Adrenal gland (tissue), 12 donors: ENCODE results near the gene PRSS38. TPM values are rescaled to one million over a fixed set of nuclear protein-coding genes. Genes with fewer than 3 reads are reported as not detected.

Source experiments
- DNase-seq, 7 donors: peaks; one replicate each; pipeline ENCODE4 v3.0.0-alpha.2; 2019 to 2020
- H3K27ac ChIP-seq, 5 donors: fragments of 200-600 bp; sonication (generic) in 4 of 5; 1 replicate in 3 of 5; 2 replicates in 2 of 5; pipeline versions ENCODE4 v1.5.1 to v1.8.0; 2016 to 2020; ENCODE audit warnings: mild to moderate bottlenecking in 1 of 5
- H3K27me3 ChIP-seq: fragments of 200-600 bp; 2 replicates; pipeline ENCODE4 v1.8.0; 2021
- H3K36me3 ChIP-seq, 2 donors: fragments of 200-600 bp; replicated peaks in 1 of 2; 1 replicate in 1 of 2; 2 replicates in 1 of 2; pipeline versions ENCODE4 v1.5.1 to v1.8.0; 2018 to 2022
- H3K4me1 ChIP-seq, 2 donors: fragments of 200-600 bp; replicated peaks in 1 of 2; 1 replicate in 1 of 2; 2 replicates in 1 of 2; pipeline versions ENCODE4 v1.5.1 to v1.8.0; 2018 to 2021
- H3K4me3 ChIP-seq, 4 donors: fragments of 200-600 bp; sonication (generic) in 3 of 4; one replicate each; pipeline ENCODE4 v1.5.1; 2016 to 2018
- H3K9me3 ChIP-seq, 3 donors: fragments of 200-600 bp; sonication (generic) in 1 of 3; replicated peaks in 1 of 3; 1 replicate in 2 of 3; 2 replicates in 1 of 3; pipeline versions ENCODE4 v1.5.1 to v1.8.0; 2016 to 2021
- POLR2A ChIP-seq, 2 donors: fragments of 450-650 bp; IDR thresholded peaks; one replicate each; pipeline ENCODE4 v1.6.1; 2017; ENCODE audit warnings: antibody characterized with exemption in 2 of 2, mild to moderate bottlenecking in 2 of 2, moderate library complexity in 1 of 2
- WGBS, 4 donors: extraction: QIAGEN DNeasy Blood & Tissue Kit in 2 of 4; methylation state at CpG; one replicate each; pipeline versions ENCODE4 v1.1.5 to v1.1.7; 2013 to 2017; 5-methylcytosine and 5-hydroxymethylcytosine counted together
- intact Hi-C, 2 donors: fragments of 100-400 bp; cut with DNase I; formaldehyde crosslinking; loops; one replicate each; pipeline versions ENCODE4 v1.14.1 to v1.15.0; 2022 to 2023
- polyA plus RNA-seq, 3 donors: library from polyadenylated mRNA; stranded (reverse); fragments of 200-250 nt in 2 of 3; fragments of 350-450 nt in 1 of 3; fragmentation: Illumina TruSeq in 1 of 3; extraction: RNeasy Lipid Tissue Mini Kit (QIAGEN cat#74804) in 1 of 3; gene quantifications; one replicate each; pipeline ENCODE4 v1.2.3, GENCODE V29; 2013 to 2014
- total RNA-seq, 9 donors: library from RNA; depleted of rRNA in 4 of 9; stranded (reverse); fragments of >200 nt in 4 of 9; fragments of 120-200 nt in 1 of 9; fragmentation: NEBNext Ultra II Directional in 1 of 9; extraction: Animal tissue kit (Norgen Biotek cat#: 25700) in 1 of 9; gene quantifications; one replicate each; pipeline versions ENCODE4 v1.1.0 to v1.2.4, GENCODE V29; 2013 to 2023
- TF ChIP-seq, protein P1 (sequence below), 6 experiments: fragments of 450-650 bp in 4 of 6; fragments of 200-600 bp in 2 of 6; sonication (generic) in 1 of 6; IDR thresholded peaks; 1 replicate in 5 of 6; 2 replicates in 1 of 6; pipeline versions ENCODE4 v1.5.1 to v1.8.0; 2016 to 2021; ENCODE audit warnings: antibody characterized with exemption in 6 of 6, mild to moderate bottlenecking in 2 of 6, moderate library complexity in 1 of 6
- donor health status: healthy with polysubstance abuse.
- donor health status: Bipolar disorder and iron deficiency.
- donor health status: DM: yes; HTN: yes; CAD: no.
- donor health status: DM: no; HTN: no; CAD: no.
- donor health status: DM: no; HTN: no; CAD: no.
- donor health status: DM: yes; HTN: yes; CAD: no.

Gene PRSS38
- total and polyA plus RNA-seq, 12 donors = not detected

DNA sequence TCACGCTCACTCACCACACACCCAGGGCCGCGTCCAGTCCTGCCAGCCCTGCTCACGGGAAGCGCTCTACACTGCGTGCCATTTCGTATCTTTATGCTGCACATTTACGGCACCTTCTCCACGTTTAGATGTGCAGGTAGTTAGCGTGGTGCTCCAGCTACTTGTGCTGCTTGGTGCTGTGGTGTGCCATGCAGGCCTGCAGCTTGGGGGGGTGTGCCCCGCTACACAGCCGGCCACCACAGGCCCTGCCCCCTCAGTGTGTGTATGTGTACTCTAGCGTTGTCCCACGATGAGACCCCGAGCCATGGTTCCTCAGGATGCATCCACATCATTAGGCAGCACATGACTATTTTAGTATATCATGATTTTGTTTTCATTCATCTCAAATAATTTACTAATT, 41.9 kb upstream of the PRSS38 start:
- Histone ChIP-seq H3K36me3 (peaks cover 0 to 25% of the 10 kb centered on the region in 2 donors), H3K27me3 (no peaks in the 10 kb centered on the region), H3K27ac (no peak overlapping the region), H3K4me3 (no peak overlapping the region), H3K9me3 (no peaks in the 10 kb centered on the region), H3K4me1 (no peaks in the 10 kb centered on the region)
- TF ChIP-seq, protein P1, sequence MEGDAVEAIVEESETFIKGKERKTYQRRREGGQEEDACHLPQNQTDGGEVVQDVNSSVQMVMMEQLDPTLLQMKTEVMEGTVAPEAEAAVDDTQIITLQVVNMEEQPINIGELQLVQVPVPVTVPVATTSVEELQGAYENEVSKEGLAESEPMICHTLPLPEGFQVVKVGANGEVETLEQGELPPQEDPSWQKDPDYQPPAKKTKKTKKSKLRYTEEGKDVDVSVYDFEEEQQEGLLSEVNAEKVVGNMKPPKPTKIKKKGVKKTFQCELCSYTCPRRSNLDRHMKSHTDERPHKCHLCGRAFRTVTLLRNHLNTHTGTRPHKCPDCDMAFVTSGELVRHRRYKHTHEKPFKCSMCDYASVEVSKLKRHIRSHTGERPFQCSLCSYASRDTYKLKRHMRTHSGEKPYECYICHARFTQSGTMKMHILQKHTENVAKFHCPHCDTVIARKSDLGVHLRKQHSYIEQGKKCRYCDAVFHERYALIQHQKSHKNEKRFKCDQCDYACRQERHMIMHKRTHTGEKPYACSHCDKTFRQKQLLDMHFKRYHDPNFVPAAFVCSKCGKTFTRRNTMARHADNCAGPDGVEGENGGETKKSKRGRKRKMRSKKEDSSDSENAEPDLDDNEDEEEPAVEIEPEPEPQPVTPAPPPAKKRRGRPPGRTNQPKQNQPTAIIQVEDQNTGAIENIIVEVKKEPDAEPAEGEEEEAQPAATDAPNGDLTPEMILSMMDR (IDR thresholded peaks at IDR 0.05) = no peak
- TF ChIP-seq POLR2A (IDR thresholded peaks at IDR 0.05) = no peak
- 89 to 96% (median 91%) methylated on average over 14 to 15 of the region's 15 CpGs for WGBS, 4 donors
- intact Hi-C loops = no loop called here
- DNase-seq = no peak

DNA sequence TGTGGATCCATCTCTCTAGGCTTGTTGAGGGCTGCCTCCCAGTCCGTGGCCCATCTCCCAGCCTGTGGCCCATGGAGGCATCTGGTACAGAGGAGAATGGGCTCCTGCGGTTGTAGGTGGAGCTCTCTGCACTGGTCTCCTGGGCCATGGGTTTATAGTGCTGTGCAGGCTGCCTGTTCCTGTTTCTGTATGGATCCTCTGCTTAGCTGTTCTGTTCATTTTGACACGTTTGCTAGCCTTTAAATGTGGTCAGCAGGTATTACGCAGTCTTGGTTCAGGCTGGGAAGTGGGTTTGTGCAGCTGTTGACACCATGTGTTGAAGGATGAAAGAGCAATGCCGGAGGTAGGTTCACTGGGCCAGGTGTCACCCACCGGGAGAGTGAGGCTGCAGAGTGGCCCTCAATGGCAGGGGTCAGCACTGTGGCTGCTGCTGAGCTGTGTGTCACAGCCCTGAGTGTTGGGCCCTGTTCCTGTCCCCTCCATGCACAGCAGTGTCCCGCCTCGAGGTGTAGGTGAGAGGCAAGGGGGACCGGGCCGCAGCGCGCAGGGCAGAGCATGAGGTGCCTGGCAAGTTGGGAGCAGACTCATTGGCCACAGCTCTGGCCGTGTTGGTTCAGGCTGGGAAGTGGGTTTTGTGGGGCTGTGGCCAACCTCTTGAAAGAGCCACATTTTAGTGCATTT, 41.3 kb upstream of the PRSS38 start:
- H3K9me3 ChIP-seq = no peaks in the 10 kb centered on the region
- H3K4me1 ChIP-seq = no peaks in the 10 kb centered on the region
- no peak overlapping the region for H3K27ac ChIP-seq
- intact Hi-C loops = no loop called here
- H3K27me3 ChIP-seq = no peaks in the 10 kb centered on the region
- peaks cover 0 to 19% of the 10 kb centered on the region in 2 donors for H3K36me3 ChIP-seq
- no peak for TF ChIP-seq POLR2A (IDR thresholded peaks at IDR 0.05)
- TF ChIP-seq, protein P1 (IDR thresholded peaks at IDR 0.05) = no peak
- WGBS, 4 donors = 87 to 96% (median 90%) methylated on average over 9 to 13 of the region's 13 CpGs
- H3K4me3 ChIP-seq = no peak overlapping the region
- DNase-seq = no peak

DNA sequence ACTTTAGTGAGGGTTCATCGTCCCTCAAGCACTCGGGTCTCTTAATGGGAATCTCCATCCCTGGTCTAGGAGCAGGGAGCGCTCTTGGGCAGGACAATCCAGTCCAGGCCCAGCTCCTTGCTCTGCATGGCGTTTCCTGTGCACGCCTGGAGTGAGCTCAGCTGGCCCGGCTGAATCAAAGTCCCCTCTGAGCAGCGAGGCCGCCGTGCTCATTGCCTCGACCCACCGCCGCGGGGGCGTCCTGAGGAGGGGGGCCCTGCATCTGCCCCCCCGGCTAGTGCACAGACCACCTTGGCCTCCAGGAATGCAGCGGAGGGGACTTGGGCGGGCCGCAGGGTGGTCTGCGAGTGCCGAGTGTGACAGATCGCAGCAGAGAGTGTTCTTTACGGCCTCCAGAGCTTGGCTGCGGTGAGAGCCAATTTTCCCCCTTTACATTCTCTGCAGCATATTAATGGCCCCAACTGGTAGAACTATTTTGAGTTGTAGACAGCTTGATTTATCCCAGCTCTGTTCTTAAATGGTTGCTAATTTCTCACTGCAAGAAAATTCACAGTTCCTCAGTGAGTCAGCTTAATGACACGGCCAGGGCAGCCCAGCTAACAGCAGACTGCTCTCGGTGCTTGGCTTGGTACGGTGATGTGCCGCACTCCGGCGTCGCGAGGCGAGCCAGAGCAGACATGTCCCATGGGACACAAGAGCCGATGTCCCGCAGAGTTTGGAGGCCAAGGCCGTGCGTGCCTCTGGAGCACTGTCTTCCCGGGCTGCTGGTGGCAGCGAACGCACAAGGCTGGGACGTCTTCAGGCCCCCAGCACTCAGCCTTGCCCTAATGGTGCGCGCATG, 40.4 kb upstream of the PRSS38 start:
- intact Hi-C loops = no loop called here
- H3K9me3 ChIP-seq = no peaks in the 10 kb centered on the region
- H3K4me3 ChIP-seq = no peak overlapping the region
- H3K27ac ChIP-seq = no peak overlapping the region
- no peaks in the 10 kb centered on the region for H3K4me1 ChIP-seq
- peaks cover 0 to 14% of the 10 kb centered on the region in 2 donors for H3K36me3 ChIP-seq
- DNase-seq = no peak
- 79 to 84% (median 80%) methylated on average over 28 to 42 of the region's 42 CpGs for WGBS, 4 donors
- TF ChIP-seq, protein P1 (IDR thresholded peaks at IDR 0.05) = no peak
- TF ChIP-seq POLR2A (IDR thresholded peaks at IDR 0.05) = no peak
- H3K27me3 ChIP-seq = no peaks in the 10 kb centered on the region

DNA sequence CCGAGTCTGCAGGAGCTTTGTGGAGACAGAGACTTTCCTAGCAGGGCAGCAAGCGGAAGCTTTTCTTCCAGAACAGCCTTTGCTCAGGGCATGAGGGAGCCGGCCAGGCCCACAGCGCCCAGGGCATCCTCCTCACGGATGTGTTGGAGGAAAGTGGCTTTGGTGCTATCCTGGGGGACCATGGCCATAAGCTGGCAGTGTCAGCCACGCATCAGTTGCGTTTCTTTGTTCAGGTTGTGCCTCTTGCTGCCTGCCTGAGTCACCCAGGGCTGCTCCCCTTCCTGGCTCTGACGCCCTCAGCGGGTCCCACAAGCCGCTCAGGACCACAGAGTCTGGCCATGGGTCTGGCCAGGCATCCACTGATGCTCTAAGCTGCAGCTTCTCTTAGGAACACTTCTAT, 39.6 kb upstream of the PRSS38 start:
- TF ChIP-seq, protein P1 (IDR thresholded peaks at IDR 0.05) = no peak
- TF ChIP-seq POLR2A (IDR thresholded peaks at IDR 0.05) = no peak
- no peak overlapping the region for H3K27ac ChIP-seq
- H3K9me3 ChIP-seq = no peaks in the 10 kb centered on the region
- DNase-seq = no peak
- H3K4me1 ChIP-seq = no peaks in the 10 kb centered on the region
- H3K4me3 ChIP-seq = no peak overlapping the region
- H3K27me3 ChIP-seq = no peaks in the 10 kb centered on the region
- WGBS, 4 donors = 91 to 98% (median 96%) methylated on average over 5 to 10 of the region's 10 CpGs
- intact Hi-C loops = no loop called here
- H3K36me3 ChIP-seq = peaks cover 0 to 6% of the 10 kb centered on the region in 2 donors
